HG03139 (cell line): Measurements from ENCODE around the gene TULP3.

Experiments used
- ATAC-seq: cut with Tn5 transposase; IDR thresholded peaks from one replicate; pipeline ENCODE4 v1.9.1; 2021; ENCODE audit not compliant: unreplicated experiment

The TULP3 gene

DNA sequence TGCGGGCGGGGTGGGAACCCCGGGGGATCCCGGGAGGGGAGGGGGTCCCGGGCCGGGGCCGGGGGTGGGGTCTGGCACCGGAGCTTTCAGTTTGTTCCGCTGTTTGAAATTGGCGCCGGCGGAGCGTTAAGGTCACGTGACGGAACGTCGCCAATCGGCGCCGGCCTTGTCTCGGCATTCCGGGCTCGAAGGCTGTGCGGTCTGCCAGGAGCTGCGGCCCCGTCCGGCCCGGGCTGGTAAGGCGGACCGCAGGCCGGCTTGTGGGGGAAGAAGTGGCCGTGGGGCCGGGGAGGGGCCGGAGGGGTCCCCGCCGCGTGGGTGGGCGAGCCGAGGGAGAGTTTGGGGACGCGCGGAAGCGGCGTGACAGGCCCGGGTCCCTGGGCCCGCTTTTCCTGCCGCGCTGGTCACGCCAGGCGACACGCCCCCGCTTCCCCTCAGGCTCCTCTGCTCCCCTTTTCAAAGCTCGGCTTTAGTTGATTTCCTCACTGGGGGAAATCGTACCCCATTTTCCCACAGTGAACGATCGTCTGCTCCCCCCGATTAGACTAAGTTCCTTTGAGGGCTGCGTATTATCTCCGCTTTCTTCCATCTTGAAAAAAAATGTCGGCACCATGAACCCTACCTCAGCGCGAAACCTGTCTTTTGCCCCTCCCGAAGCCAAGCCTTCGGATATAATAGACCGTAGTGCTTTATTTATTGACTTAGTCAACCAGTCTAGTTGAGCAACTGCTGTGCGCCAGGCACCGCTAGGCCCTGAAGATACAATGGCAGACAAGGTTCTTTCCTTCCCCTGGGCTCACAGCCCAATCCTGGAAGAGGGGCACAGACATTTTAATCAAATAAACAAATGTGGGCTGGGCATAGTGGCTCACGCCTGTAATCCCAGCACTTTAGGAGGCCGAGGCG lies 13.4 kb upstream of the TULP3 start, which contains the start of the genes FOXM1 and RHNO1:
Gene FOXM1 (minus strand): TSS at position 128 of the 906 bp plus-strand sequence. CDS start 2,696 bp downstream, outside the sequence.
Gene RHNO1 (plus strand): TSS at position 177 of the 906 bp plus-strand sequence. CDS start 8,144 bp downstream, outside the sequence.
- peak; percentile 78 for ATAC-seq

DNA sequence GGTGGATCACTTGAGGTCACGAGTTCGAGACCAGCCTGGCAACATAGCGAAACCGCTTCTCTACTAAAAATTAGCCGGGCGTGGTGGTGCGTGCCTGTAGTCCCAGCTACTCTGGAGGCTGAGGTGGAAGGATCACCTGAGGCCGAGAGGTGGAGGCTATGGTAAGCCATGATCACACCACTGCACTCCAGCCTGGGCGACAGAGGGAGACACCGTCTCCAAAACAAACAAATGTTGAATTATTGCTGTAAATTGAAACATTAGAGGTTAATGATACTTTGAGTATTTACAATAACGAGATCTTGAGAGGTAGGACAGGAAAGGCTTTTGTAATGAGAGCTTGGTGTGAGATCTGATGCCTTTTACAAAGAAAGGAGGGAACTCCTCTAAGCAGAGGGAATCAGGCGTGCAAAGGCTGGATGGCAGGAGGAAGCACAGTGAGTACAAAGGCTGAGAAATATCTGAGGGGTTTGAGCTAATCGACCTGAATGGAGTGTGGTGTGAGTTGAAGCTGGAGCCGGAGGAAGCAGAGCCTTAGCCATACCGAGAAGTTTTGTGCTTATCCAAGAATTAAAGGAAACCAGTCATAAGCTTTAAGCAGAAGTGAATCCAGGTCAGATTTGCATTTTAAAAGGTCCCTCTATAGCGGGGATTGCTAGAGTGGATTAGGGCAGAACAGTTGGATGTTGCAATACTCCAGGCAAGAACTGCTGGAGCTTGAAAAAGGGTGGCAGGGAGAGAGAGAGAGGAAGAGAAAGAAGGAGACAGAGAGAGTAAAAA lies 12.5 kb upstream of the TULP3 start:
- ATAC-seq = no peak

- ATAC-seq = no peak
These were observed 10.8 kb upstream of the TULP3 start for GRCh38 chr12:2879853-2880252.

DNA sequence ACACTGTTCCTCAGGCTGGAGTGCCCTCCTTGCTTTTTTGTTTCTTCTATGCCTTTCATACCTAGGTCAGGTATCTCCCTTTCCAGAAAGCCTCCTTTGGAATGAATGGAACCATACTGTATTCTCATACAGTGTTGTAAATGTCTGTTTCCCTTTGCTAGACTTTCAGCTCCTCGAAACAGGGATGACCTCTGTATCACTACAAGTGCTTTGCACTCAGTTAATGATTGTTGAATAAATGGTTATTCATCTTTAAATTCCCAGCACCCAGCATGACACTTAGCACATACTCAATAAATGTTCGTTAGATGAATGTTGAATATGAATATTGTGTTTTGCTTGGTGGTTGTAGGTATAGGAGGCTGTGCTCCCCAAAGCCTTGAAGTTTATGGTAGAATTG lies 5.9 kb upstream of the TULP3 start:
- no peak for ATAC-seq

GRCh38 chr12:2886768-2887450 lies 3.8 kb upstream of the TULP3 start:
- ATAC-seq = no peak

DNA sequence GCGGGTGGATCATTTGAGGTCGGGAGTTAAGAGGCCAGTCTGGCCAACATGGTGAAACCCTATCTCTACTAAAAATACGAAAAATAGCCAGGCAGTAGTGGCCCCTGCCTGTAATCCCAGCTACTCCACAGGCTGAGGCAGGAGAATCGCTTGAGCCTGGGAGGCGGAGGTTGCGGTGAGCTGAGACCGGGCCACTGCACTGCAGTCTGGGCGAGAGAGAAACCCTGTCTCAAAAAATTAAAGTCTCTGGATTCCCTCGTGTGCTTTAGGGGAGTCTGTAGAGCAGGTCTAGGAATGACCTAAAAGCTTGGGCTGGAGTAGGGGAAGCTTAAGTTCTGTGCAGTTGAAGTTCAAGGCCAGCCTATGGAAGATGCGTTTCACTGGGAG lies 697 bp upstream of the TULP3 start:
- no peak for ATAC-seq

DNA sequence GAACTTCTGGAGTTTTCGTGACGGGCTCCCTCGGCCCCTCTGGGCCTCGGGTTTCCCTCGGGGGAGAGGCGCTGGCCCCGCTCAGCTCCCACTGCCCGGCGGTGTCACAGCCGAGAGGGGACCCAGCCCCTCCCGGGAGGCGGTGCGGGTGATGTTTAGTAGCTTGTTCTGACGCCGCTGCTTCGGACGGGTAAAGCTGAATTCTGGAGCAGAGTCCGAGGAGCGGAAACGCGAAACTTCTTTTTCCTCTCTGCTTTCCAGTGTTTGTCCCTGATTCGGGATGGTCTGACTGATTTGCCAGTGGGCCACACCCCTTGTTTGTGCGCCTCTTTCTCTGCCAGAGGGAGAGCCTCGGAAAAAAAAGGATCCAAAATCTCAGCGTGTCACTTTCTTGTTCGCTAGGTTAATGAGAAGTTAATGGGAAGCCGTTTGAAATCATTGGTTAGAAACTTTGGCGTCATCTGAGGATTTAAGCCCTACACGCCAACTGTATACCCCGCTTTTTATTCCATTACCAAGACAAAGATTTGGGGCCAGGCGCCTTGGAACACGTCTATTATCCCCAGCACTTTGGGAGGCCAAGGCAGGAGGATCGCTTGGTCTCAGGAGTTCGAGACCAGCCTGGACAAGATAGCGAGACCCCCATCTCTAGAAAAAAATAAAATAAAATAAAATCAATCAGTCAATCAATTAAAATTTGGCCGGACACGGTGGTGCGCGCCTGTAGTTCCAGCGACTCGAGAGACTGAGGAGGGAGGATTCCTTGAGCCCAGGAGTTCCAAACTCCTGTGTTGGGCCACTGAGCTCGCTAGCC lies 756 bp downstream of the TULP3 start:
- peak; percentile 19 for ATAC-seq

DNA sequence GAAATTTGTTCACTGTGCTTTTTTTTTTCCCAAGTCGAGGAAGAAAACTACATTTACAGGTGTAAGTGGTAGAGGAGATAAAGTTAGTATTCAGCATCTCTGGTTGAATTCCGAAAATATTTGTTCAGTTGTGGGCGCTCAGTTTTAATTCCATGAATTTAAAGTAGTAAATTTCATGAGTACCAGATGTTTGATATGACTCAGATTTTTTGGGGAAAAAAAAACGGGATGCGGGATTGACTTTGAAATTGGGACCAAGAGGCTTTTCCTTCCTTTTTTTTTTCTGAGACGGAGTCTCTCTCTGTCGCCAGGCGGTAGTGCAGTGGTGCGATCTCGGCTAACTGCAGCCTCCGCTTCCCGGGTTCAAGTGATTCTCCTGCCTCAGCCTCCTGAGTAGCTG lies 1.6 kb downstream of the TULP3 start:
- ATAC-seq = no peak

DNA sequence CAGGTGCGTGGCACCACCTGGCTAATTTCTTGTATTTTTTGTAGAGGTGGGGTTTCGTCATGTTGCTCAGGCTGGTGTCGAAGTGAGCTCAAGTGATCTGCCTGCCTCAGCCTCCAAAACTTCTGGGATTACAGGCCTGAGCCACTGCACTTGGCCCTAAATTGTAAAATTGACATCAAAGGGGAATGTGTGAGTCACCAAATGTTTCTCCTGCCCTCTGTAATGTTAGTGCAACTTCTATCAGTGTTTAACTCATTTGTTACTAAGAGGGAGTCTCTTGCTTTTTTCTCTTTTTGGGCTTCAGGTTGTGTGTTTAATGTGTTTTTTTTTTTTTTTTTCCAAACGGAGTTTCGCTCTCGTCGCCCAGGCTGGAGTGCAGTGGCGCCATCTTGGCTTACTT lies 2.3 kb downstream of the TULP3 start:
- no peak for ATAC-seq

GRCh38 chr12:2895051-2895451 lies 4.4 kb downstream of the TULP3 start:
- no peak for ATAC-seq

DNA sequence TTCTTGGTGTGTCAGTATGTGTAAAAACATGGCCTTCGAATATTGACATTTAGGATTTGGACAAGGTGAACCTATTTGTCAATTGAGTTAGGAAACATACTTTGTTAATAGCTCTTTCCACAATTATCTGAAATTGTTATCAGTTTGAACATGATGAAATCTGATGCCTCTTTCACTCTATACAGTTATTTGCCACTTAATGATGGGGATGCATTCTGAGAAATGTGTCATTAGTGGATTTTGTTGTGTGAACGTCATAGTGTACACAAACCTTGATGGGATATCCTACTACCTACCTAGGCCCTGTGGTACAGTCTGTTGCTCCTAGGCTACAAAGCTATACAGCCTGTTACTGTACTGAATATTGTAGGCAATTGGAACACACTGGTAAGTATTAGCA lies 4.8 kb downstream of the TULP3 start:
- no peak for ATAC-seq

DNA sequence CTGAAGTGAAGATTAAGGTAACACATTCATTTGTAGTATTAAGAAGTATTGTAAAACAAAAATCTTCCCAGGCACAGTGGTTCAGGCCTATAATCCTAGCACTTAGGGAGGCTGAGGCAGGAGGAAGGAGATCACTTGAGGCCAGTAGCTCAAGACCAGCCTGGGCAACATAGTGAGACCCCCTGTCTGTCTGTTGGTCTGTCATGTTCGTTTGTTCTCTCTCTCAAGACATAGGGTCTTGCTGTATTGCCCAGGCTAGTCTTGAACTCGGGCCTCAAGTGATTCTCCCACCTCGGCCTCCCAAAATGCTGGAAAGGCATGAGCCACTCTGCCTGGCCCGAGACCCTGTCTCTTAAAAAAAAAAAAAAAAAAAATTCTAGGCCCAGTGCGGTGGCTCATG lies 6.7 kb downstream of the TULP3 start:
- no peak for ATAC-seq

GRCh38 chr12:2900642-2901041 lies 10.0 kb downstream of the TULP3 start:
- no peak for ATAC-seq

DNA sequence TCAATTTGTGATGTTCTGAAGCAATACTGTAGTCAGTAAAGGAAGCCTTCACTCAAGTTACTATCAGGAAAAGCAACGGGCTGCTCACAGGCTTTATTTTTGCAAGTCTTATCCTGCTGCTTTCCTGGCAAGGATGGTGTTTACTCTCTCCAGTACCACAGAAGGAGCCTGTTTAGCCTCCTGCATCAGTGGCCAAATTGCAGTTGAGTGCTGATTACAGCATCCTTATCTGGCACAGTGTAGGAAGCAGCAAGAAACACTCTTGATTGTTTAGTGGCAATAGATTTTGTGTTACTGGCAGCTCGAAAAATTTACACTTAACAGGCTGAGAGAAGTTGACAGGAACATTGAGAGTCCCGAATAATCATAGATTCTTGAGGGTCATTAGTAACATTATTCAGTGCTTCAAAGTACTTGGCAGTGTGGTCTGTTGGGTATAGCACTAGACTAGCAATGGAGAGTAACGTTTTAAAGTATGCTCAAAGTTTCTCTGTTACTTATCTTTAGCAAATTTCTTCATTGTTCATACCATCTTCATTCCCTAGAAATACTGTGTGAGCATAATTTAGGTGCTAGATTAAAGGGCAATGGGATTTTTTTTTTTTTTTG lies 11.7 kb downstream of the TULP3 start:
- no peak for ATAC-seq

- no peak for ATAC-seq
These were observed 13.6 kb downstream of the TULP3 start for GRCh38 chr12:2904260-2904659.

DNA sequence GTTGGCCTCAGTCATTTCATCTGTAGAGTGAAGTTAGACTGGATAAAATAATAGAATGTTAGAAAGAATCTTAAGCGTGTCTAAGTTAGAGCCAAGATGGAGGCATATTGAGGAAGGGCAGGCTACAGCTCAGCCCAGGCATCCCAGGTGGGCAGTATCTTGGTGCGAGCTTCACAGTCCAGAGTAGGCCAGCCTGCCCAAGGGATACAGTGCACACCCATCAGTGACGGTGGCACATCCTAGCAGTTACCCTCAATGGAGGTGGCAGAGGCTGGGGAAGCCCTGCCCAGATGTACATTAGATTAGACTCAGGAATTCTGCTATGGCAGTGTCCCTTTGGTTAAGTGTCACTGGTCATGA lies 21.5 kb downstream of the TULP3 start:
- no peak for ATAC-seq

DNA sequence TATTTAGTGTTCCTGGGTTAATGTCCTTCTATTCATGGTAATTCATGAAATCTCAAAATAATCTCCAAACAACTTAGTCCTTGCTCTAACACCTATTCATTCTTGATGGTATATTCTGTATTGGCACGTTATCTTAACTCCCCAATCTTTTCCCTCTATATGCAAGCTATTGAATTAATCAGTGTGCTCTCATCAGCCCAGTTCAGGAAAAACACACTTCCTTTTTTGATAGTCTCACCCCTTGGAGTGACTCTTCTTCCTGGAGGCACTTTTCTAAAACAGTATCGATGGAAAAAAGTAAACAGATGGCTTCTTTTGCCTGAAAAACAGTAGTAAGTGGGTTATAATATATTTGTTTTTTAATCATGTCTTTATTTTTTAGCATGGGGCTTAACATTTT lies 28.6 kb downstream of the TULP3 start:
- ATAC-seq = no peak

GRCh38 chr12:2922329-2922728 lies 31.6 kb downstream of the TULP3 start:
- ATAC-seq = no peak

DNA sequence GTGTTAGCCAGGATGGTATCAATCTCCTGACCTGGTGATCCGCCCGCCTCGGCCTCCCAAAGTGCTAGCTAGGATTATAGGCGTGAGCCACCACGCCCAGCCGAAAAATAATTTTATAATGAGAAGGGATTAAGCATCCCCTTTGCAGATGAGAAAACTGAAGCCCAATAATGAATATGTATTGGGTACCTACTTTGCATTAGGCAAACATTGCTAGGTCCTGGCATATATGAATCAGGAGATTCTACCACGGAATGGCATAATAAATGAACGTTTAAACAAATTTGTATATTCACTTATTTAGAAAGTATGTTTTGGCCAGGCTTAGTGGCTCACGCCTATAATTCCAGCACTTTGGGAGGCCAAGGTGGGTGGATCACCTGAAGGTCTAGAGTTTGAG lies 32.4 kb downstream of the TULP3 start:
- ATAC-seq = no peak

DNA sequence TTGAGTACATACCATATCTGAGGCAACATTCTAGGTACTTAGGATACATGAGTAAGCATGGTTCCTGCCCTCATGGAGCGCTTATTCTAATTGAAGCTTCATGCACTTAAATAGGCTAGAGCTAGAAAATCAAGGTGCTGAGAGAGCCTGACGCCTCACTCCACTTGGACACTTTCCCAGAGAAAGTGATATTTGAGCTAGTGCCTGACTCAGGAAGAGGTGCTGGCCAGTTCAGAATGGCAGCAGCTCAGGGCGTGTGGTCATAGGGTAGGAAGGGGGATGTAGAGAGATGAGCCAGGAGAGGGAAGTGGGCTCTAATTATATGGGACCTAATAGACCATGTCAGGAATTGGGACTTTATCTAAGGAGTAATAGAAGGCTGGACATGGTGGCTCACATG lies 33.3 kb downstream of the TULP3 start:
- no peak for ATAC-seq
